A549 (cell line): ENCODE data around the gene MBP. TPM values are rescaled to one million over a fixed set of nuclear protein-coding genes. Genes with fewer than 3 reads are reported as not detected.

Source experiments
- ATAC-seq, 2 experiments: fragments of 200-7000 bp in 1 of 2; fragments of >200 bp in 1 of 2; cut with Nextera tagmentation in 1 of 2; cut with Tn5 transposase in 1 of 2; 3 replicates each; pipeline versions ENCODE4 v1.8.0 to v1.9.1; 2018 to 2020; ENCODE audit warnings: mild to moderate bottlenecking in 1 of 2, moderate library complexity in 1 of 2
- CTCF ChIA-PET: fragments of 300-600 bp; sonication (Branson Sonifier 250); formaldehyde crosslinking; extraction: SDS; loops from one replicate; lab custom pipeline; 2021; ENCODE audit warnings: antibody characterized with exemption, inconsistent platforms; lab: Yijun Ruan, JAX
- POLR2A ChIA-PET: fragments of 350-600 bp; formaldehyde crosslinking; extraction: SDS; loops from one replicate; lab custom pipeline; 2021; ENCODE audit warnings: antibody characterized with exemption, inconsistent platforms; lab: Yijun Ruan, JAX
- DNase-seq, 2 experiments: peaks; one replicate each; pipeline versions ENCODE4 v3.0.0 to v3.0.0-alpha.2; 2011 to 2016; ENCODE audit warnings: low read depth in 1 of 2, low spot score in 1 of 2
- FAIRE-seq: peaks from 2 replicates; lab custom pipeline; 2011; peaks lifted over from hg19 to GRCh38; lab: Jason Lieb, UNC
- H3K27ac ChIP-seq, 2 experiments: fragments of >200 bp; sonication (Bioruptor Twin); formaldehyde crosslinking; 3 replicates each; pipeline ENCODE4 v1.5.1; 2016 to 2017
- H3K4me1 ChIP-seq: fragments of >200 bp; sonication (Bioruptor Twin); formaldehyde crosslinking; 3 replicates; pipeline ENCODE4 v1.6.1; 2016
- H3K4me2 ChIP-seq: fragments of >200 bp; sonication (Bioruptor Twin); formaldehyde crosslinking; 3 replicates; pipeline ENCODE4 v1.6.1; 2016
- H3K4me3 ChIP-seq: fragments of >200 bp; sonication (Bioruptor Twin); formaldehyde crosslinking; 3 replicates; pipeline ENCODE4 v1.5.1; 2016
- H3K9me3 ChIP-seq: fragments of >200 bp; sonication (Bioruptor Twin); formaldehyde crosslinking; 3 replicates; pipeline ENCODE4 v1.6.1; 2016
- BHLHE40 ChIP-seq: IDR thresholded peaks from 2 replicates; pipeline ENCODE4 v1.6.1; 2012; ENCODE audit warnings: low read depth, low read length, inconsistent platforms
- CBX2 ChIP-seq: fragments of 200-600 bp; sonication (generic); IDR thresholded peaks from 2 replicates; pipeline ENCODE4 v1.6.1; 2016; ENCODE audit warnings: low read depth, mild to moderate bottlenecking, borderline replicate concordance
- CBX8 ChIP-seq: fragments of 200-600 bp; sonication (generic); IDR thresholded peaks from 2 replicates; pipeline ENCODE4 v1.6.1; 2016
- CHD2 ChIP-seq: fragments of 150-350 bp; IDR thresholded peaks from 2 replicates; pipeline ENCODE4 v1.6.1; 2014; ENCODE audit warnings: low read length; ENCODE audit not compliant: partially characterized antibody
- EHF ChIP-seq: fragments of 250-450 bp; sonication (Bioruptor Pico); IDR thresholded peaks from 2 replicates; pipeline ENCODE4 v1.5.0; 2020; ENCODE audit warnings: mild to moderate bottlenecking
- FOSB ChIP-seq: fragments of 250-450 bp; sonication (Bioruptor Pico); IDR thresholded peaks from 2 replicates; pipeline ENCODE4 v1.5.0; 2020; ENCODE audit warnings: mild to moderate bottlenecking, moderate library complexity
- FOSL2 ChIP-seq, 2 experiments: fragments of 450-650 bp in 1 of 2; fragments of >200 bp in 1 of 2; sonication (Bioruptor Twin) in 1 of 2; formaldehyde crosslinking; IDR thresholded peaks; 2 replicates each; pipeline versions ENCODE4 v1.5.0 to v1.6.1; 2016 to 2020; ENCODE audit warnings: mild to moderate bottlenecking in 1 of 2, moderate library complexity in 1 of 2
- FOXS1 ChIP-seq: fragments of 250-450 bp; sonication (Bioruptor Pico); IDR thresholded peaks from 2 replicates; pipeline ENCODE4 v1.5.0; 2020; ENCODE audit warnings: mild to moderate bottlenecking, moderate library complexity
- GATA3 ChIP-seq: IDR thresholded peaks from 2 replicates; pipeline ENCODE4 v1.6.1; 2012; ENCODE audit warnings: borderline replicate concordance
- HEYL ChIP-seq: fragments of 250-450 bp; sonication (Bioruptor Pico); IDR thresholded peaks from 2 replicates; pipeline ENCODE4 v1.8.0; 2021; ENCODE audit warnings: mild to moderate bottlenecking, moderate library complexity
- HOXA7 ChIP-seq: fragments of 250-450 bp; sonication (Bioruptor Pico); IDR thresholded peaks from 2 replicates; pipeline ENCODE4 v1.5.0; 2020; ENCODE audit warnings: mild to moderate bottlenecking, moderate library complexity
- HOXB13 ChIP-seq: fragments of 250-450 bp; sonication (Bioruptor Pico); IDR thresholded peaks from 2 replicates; pipeline ENCODE4 v1.5.0; 2020; ENCODE audit warnings: low read depth, mild to moderate bottlenecking, moderate library complexity
- HOXB5 ChIP-seq: fragments of 250-450 bp; sonication (Bioruptor Pico); IDR thresholded peaks from 2 replicates; pipeline ENCODE4 v1.5.0; 2020; ENCODE audit warnings: mild to moderate bottlenecking, moderate library complexity
- JUN ChIP-seq, 2 experiments: fragments of >200 bp; sonication (Bioruptor Twin); formaldehyde crosslinking; IDR thresholded peaks; 2 replicates in 1 of 2; 3 replicates in 1 of 2; pipeline ENCODE4 v1.6.1; 2016 to 2017
- MAFK ChIP-seq: fragments of 450-650 bp; IDR thresholded peaks from 2 replicates; pipeline ENCODE4 v1.6.1; 2014; ENCODE audit not compliant: partially characterized antibody
- MYC ChIP-seq: IDR thresholded peaks from 2 replicates; pipeline ENCODE4 v1.6.1; 2012; ENCODE audit warnings: mild to moderate bottlenecking, inconsistent platforms, low read length, improper control_type of control experiment, borderline replicate concordance
- NFE2L2 ChIP-seq: fragments of 150-350 bp; conservative IDR thresholded peaks from 2 replicates; pipeline ENCODE4 v1.6.1; 2014; ENCODE audit warnings: low read length
- PHF8 ChIP-seq: fragments of 200-600 bp; sonication (generic); IDR thresholded peaks from 2 replicates; pipeline ENCODE4 v1.6.1; 2016; ENCODE audit warnings: low read depth, mild to moderate bottlenecking, antibody characterized with exemption, moderate library complexity, borderline replicate concordance
- SREBF2 ChIP-seq: fragments of 450-650 bp; IDR thresholded peaks from 2 replicates; pipeline ENCODE4 v1.6.1; 2014; ENCODE audit warnings: mild to moderate bottlenecking, moderate library complexity
- TFCP2L1 ChIP-seq: fragments of 250-450 bp; sonication (Bioruptor Pico); IDR thresholded peaks from 2 replicates; pipeline ENCODE4 v1.5.0; 2021; ENCODE audit warnings: mild to moderate bottlenecking
- ZFP36 ChIP-seq: fragments of 450-650 bp; IDR thresholded peaks from 2 replicates; pipeline ENCODE4 v1.6.1; 2014; ENCODE audit warnings: borderline replicate concordance; ENCODE audit not compliant: partially characterized antibody
- WGBS: methylation state at CpG from one replicate; pipeline ENCODE4 v1.1.6; 2017; ENCODE audit errors: missing lambda C conversion rate; 5-methylcytosine and 5-hydroxymethylcytosine counted together
- polyA plus RNA-seq, 4 experiments: library from polyadenylated mRNA; depleted of rRNA in 3 of 4; stranded (reverse); fragments of >200 nt; fragmentation: RNase III in 1 of 4; extraction: RNeasy Plus Mini Kit Qiagen cat#74134 plus additional on column Dnase treatment in 1 of 4; gene quantifications; 2 replicates in 3 of 4; 3 replicates in 1 of 4; pipeline ENCODE4 v1.2.3, GENCODE V29; 2011 to 2017
- TF ChIP-seq, protein P1 (sequence below): fragments of >200 bp; sonication (Bioruptor Twin); formaldehyde crosslinking; IDR thresholded peaks from 3 replicates; pipeline ENCODE4 v1.6.1; 2016
- TF ChIP-seq, protein P2 (sequence below): fragments of 150-350 bp; IDR thresholded peaks from 2 replicates; pipeline ENCODE4 v1.6.1; 2014; ENCODE audit warnings: low read depth, mild to moderate bottlenecking, low read length
- TF ChIP-seq, protein P3 (sequence below): fragments of >200 bp; sonication (Bioruptor Twin); formaldehyde crosslinking; IDR thresholded peaks from 2 replicates; pipeline ENCODE4 v1.6.1; 2016

MBP gene
- polyA plus RNA-seq, 2 of the 4 experiments (the other 2 are of a cell fraction) = 8.6 to 33.1 TPM

DNA sequence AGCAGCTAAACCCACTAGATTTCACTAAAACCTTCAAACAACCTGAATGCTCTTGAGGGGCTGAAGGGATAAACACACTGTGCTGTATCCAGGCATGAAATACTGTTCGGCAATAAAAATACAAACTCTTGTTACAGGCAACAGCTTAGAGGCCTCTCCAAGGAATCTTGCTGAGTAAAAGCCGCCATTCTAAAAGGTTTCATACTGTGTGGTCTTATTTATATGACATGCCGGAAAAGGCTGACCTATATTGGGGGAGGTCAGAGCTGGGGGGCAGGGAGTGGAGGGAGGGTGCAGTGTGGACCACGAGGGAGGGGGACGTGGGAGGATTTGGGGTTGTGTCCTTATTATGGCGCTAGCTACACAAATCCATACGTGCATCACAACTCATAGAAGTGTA lies 136.2 kb downstream of the MBP start:
- 83% methylated on average over 7 of the region's 7 CpGs for WGBS
- DNase-seq (no peak), ATAC-seq (no peak), FAIRE-seq (no peak)
- Histone ChIP-seq H3K27ac (no peak overlapping the region), H3K9me3 (no peaks in the 10 kb centered on the region), H3K4me3 (no peak overlapping the region), H3K4me2 (no peak overlapping the region), H3K4me1 (no peaks in the 10 kb centered on the region)
- ChIA-PET POLR2A (no interaction called here), CTCF (interaction anchor here (0.9 to 5.6 kb wide), 4 partner anchors 12 to 654 kb away, joined by 3 to 46 read pairs (median 8); no protein-coding TSS in a partner anchor)
- TF ChIP-seq HOXB13 (CRISPR knock-in tag) = no peak

DNA sequence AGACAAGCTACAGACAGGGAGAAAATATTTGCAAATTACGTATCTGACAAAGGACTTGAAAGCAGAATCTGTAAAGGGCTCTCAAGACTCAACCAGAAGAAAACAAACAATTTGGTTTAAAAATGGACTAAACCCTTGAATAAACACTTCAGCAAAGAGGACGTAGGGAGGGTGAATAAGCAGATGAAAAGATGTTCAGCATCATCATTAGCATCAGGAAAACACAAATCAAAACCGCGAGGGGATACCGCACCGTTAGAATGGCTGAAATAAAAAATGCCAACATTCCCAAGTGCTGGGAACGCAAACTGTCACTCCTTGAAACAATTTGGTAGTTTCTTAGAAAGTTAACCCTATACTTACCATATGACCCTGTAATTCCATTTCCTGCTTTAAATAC lies 136.7 kb downstream of the MBP start:
- Histone ChIP-seq H3K9me3 (no peaks in the 10 kb centered on the region), H3K4me3 (no peak overlapping the region), H3K27ac (no peak overlapping the region), H3K4me2 (no peak overlapping the region), H3K4me1 (no peaks in the 10 kb centered on the region)
- CTCF ChIA-PET = interaction anchor here (0.9 to 2.2 kb wide), 2 partner anchors 172 to 216 kb away, joined by 3 to 10 read pairs; no protein-coding TSS in a partner anchor
- FAIRE-seq = no peak
- 67% methylated on average over 7 of the region's 7 CpGs for WGBS
- no peak for DNase-seq
- ATAC-seq = no peak
- no peak for TF ChIP-seq GATA3
- TF ChIP-seq, protein P1, sequence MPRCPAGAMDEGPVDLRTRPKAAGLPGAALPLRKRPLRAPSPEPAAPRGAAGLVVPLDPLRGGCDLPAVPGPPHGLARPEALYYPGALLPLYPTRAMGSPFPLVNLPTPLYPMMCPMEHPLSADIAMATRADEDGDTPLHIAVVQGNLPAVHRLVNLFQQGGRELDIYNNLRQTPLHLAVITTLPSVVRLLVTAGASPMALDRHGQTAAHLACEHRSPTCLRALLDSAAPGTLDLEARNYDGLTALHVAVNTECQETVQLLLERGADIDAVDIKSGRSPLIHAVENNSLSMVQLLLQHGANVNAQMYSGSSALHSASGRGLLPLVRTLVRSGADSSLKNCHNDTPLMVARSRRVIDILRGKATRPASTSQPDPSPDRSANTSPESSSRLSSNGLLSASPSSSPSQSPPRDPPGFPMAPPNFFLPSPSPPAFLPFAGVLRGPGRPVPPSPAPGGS = no peak
- no peak for TF ChIP-seq HOXA7 (CRISPR knock-in tag)
- no peak for TF ChIP-seq HEYL (CRISPR knock-in tag)
- TF ChIP-seq ZFP36 = no peak
- no peak for TF ChIP-seq BHLHE40
- no peak for TF ChIP-seq CHD2
- no peak for TF ChIP-seq FOXS1 (CRISPR knock-in tag)
- no peak for TF ChIP-seq MYC
- no peak for TF ChIP-seq CBX2
- no peak for TF ChIP-seq JUN (IDR thresholded peaks at IDR 0.05)
- no peak for TF ChIP-seq CBX8
- TF ChIP-seq, protein P2, sequence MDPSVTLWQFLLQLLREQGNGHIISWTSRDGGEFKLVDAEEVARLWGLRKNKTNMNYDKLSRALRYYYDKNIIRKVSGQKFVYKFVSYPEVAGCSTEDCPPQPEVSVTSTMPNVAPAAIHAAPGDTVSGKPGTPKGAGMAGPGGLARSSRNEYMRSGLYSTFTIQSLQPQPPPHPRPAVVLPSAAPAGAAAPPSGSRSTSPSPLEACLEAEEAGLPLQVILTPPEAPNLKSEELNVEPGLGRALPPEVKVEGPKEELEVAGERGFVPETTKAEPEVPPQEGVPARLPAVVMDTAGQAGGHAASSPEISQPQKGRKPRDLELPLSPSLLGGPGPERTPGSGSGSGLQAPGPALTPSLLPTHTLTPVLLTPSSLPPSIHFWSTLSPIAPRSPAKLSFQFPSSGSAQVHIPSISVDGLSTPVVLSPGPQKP = no peak
- no peak for TF ChIP-seq TFCP2L1 (CRISPR knock-in tag)
- TF ChIP-seq EHF (CRISPR knock-in tag) = no peak
- TF ChIP-seq, protein P3, sequence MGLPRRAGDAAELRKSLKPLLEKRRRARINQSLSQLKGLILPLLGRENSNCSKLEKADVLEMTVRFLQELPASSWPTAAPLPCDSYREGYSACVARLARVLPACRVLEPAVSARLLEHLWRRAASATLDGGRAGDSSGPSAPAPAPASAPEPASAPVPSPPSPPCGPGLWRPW = no peak
- no peak for TF ChIP-seq SREBF2
- no peak for TF ChIP-seq NFE2L2
- POLR2A ChIA-PET = no interaction called here

DNA sequence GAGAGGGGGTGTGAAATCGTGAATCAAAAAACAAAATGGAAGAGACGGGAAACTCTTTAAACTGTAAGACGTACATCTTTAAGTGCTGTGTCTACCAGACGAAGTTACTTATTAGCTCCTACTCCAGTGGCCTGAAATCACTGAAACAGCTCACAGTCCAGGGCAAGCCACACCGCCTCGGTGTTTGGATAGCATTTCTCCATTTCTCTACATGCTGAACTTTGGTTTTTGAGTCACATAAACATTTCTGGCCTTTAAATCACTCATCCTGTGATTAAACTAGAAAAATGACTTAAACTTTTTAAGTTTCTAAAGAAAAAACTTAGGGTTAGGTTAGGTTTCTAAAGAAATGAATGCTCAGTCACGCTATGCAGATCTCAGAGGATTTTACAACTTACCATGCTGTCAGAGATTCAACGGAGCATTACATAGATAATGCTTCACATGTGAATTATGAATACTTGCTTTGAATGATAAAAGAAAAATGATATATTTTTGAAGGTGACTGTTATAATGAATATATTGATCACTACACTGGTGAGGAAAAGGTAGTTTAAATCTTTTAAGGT lies 138.4 kb downstream of the MBP start:
- H3K4me2 ChIP-seq = no peak overlapping the region
- ATAC-seq (no peak), FAIRE-seq (no peak), DNase-seq (no peak)
- ChIA-PET POLR2A (no interaction called here), CTCF (interaction anchor here (3.7 kb wide), 1 partner anchor 11 kb away, joined by 25 read pairs; no protein-coding TSS in a partner anchor)
- 79% methylated on average over 8 of the region's 8 CpGs for WGBS
- no peaks in the 10 kb centered on the region for H3K4me1 ChIP-seq
- no peak overlapping the region for H3K27ac ChIP-seq
- no peak overlapping the region for H3K4me3 ChIP-seq
- TF ChIP-seq CHD2 (no peak), FOSL2 (IDR thresholded peaks at IDR 0.05) (no peak), FOSL2 (CRISPR knock-in tag; IDR thresholded peaks at IDR 0.05) (no peak), PHF8 (no peak), HOXB13 (CRISPR knock-in tag) (no peak), HOXB5 (no peak), MAFK (no peak), FOSB (CRISPR knock-in tag) (no peak)
- no peaks in the 10 kb centered on the region for H3K9me3 ChIP-seq
